Peyer's patch (tissue), 4 donors: Measurements from ENCODE around the gene SERPINB13.

Source experiments
- CTCF ChIP-seq, 6 experiments: fragments of 450-650 bp in 4 of 6; fragments of 200-600 bp in 2 of 6; sonication (generic) in 1 of 6; IDR thresholded peaks; one replicate each; pipeline ENCODE4 v1.5.1; 2017 to 2019; ENCODE audit warnings: antibody characterized with exemption in 6 of 6, mild to moderate bottlenecking in 3 of 6, moderate library complexity in 1 of 6
- POLR2A ChIP-seq, 2 donors: fragments of 450-650 bp; IDR thresholded peaks; one replicate each; pipeline ENCODE4 v1.5.1; 2017; ENCODE audit warnings: antibody characterized with exemption in 2 of 2, mild to moderate bottlenecking in 2 of 2, moderate library complexity in 2 of 2

- no peak for TF ChIP-seq CTCF (IDR thresholded peaks at IDR 0.05)
- TF ChIP-seq POLR2A (IDR thresholded peaks at IDR 0.05): no peak
These were observed 5.3 kb downstream of the SERPINB13 start for GRCh38 chr18:63592471-63592870.
